Mammary epithelial cell (primary cell): ENCODE data around the gene SF3B2.

Experiments
- CTCF ChIP-seq, 2 donors: IDR thresholded peaks in 1 of 2; conservative IDR thresholded peaks in 1 of 2; 2 replicates each; pipeline ENCODE4 v1.5.1; 2011 to 2012; ENCODE audit warnings: inconsistent platforms in 2 of 2, low read length in 2 of 2, mild to moderate bottlenecking in 2 of 2, control low read depth in 1 of 2, low read depth in 1 of 2; ENCODE audit not compliant: insufficient read depth in 1 of 2; ENCODE audit errors: extremely low read depth in 1 of 2
- EZH2 ChIP-seq: IDR thresholded peaks from 2 replicates; pipeline ENCODE4 v1.6.1; 2012; ENCODE audit warnings: low read length, inconsistent platforms, borderline replicate concordance

GRCh38 chr11:66051371-66051765 is 796 bp upstream of the SF3B2 start:
- TF ChIP-seq CTCF (conservative IDR thresholded peaks at IDR 0.05 in 1 of 2, IDR thresholded peaks at IDR 0.05 in 1 of 2; ENCODE audit: extremely low read depth in 1 of 2, insufficient read depth in 1 of 2, low read depth in 1 of 2, low read length in 2 of 2) (no peak), EZH2 (no peak)
